Measurements from ENCODE around the gene HOXD9. TPM values are rescaled to one million over a fixed set of nuclear protein-coding genes. Genes with fewer than 3 reads are reported as not detected.

The HOXD9 gene
- total RNA-seq, 2 experiments from 2014 or later: not detected

GRCh38 chr2:176096986-176097819 lies 25.3 kb upstream of the HOXD9 start:
- H4K20me1 ChIP-seq (ENCODE audit: insufficient read depth, low read length): no peaks in the 10 kb centered on the region
- CTCF ChIA-PET (ENCODE audit: unreplicated experiment): interaction anchor here (0.5 to 0.6 kb wide), 2 partner anchors 12 to 520 kb away, joined by 3 read pairs; no protein-coding TSS in a partner anchor
- no peaks in the 10 kb centered on the region for H3K79me2 ChIP-seq (ENCODE audit: insufficient read depth, low read depth, low read length)
- no peaks in the 10 kb centered on the region for H3K36me3 ChIP-seq (ENCODE audit: insufficient read depth, low read length)
- POLR2A ChIA-PET: interaction anchor here (0.6 to 1.5 kb wide), 2 partner anchors 95 to 127 kb away, joined by 3 to 4 read pairs; partner anchors contain the start of gene LNPK
- no peaks in the 10 kb centered on the region for H3K9me3 ChIP-seq (ENCODE audit: low read length)
- intact Hi-C loops (cut with micrococcal nuclease; ENCODE audit: unreplicated experiment): loop anchor here (1.0 kb wide), 2 partner anchors 407 to 731 kb away; no protein-coding TSS in a partner anchor
- H2AFZ ChIP-seq (ENCODE audit: low read length): peak overlapping the region; percentile 96
- no peaks in the 10 kb centered on the region for H3K9me2 ChIP-seq (ENCODE audit: insufficient read depth, low read length)
- TF ChIP-seq, protein P1, sequence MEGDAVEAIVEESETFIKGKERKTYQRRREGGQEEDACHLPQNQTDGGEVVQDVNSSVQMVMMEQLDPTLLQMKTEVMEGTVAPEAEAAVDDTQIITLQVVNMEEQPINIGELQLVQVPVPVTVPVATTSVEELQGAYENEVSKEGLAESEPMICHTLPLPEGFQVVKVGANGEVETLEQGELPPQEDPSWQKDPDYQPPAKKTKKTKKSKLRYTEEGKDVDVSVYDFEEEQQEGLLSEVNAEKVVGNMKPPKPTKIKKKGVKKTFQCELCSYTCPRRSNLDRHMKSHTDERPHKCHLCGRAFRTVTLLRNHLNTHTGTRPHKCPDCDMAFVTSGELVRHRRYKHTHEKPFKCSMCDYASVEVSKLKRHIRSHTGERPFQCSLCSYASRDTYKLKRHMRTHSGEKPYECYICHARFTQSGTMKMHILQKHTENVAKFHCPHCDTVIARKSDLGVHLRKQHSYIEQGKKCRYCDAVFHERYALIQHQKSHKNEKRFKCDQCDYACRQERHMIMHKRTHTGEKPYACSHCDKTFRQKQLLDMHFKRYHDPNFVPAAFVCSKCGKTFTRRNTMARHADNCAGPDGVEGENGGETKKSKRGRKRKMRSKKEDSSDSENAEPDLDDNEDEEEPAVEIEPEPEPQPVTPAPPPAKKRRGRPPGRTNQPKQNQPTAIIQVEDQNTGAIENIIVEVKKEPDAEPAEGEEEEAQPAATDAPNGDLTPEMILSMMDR (conservative IDR thresholded peaks at IDR 0.05; ENCODE audit: low read length): peak; percentile 76
- TF ChIP-seq EZH2phosphoT487 (IDR thresholded peaks at IDR 0.05; ENCODE audit: borderline replicate concordance, low read depth, low read length): no peak
- DNase-seq (ENCODE audit: low spot score): peak; percentile 77
- H3K4me2 ChIP-seq (ENCODE audit: low read length): peak overlapping the region; percentile 81
- no peak overlapping the region for H3K27ac ChIP-seq (ENCODE audit: low read depth, low read length, poor library complexity, severe bottlenecking)
- peaks cover 14% of the 10 kb centered on the region for H3K4me1 ChIP-seq (ENCODE audit: insufficient read depth, low read length, poor library complexity, severe bottlenecking)
- H3K4me3 ChIP-seq (ENCODE audit: low read depth, low read length, poor library complexity, severe bottlenecking): peak overlapping the region; percentile 63
- BruUV-seq (replicated peaks): no TSS peak

DNA sequence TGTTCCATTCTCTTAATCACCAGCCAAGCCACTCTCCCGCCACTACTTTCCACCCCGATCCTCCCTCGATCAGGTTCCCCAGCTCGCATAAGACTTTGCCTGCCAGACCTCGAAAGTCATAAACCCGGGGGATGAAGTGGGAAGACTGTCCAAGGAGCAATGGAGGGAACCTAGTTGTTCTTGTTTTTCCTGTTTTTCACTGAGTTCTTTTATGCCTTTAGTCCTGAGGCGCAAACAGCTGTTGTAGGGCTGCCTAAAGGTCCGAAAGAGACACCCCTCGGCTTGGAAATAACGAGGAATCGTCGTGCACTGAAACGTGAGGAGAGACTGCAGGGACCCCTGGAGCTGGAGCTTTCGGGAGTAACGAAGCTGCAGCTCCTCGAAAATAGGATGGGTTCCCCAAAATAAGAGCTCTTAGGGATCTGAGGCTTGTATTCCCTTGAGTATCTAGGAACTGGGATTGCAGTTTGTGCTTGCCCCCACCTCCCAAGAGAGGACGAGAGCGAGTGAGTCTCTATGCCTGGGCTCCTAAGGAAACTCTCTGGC lies 24.6 kb upstream of the HOXD9 start:
- Histone ChIP-seq H3K9me2 (ENCODE audit: insufficient read depth, low read length) (no peaks in the 10 kb centered on the region), H3K9me3 (ENCODE audit: low read length) (no peaks in the 10 kb centered on the region), H3K36me3 (ENCODE audit: insufficient read depth, low read length) (no peaks in the 10 kb centered on the region), H2AFZ (ENCODE audit: low read length) (peak overlapping the region; percentile 96), H3K27ac (ENCODE audit: low read depth, low read length, poor library complexity, severe bottlenecking) (no peak overlapping the region), H3K4me3 (ENCODE audit: low read depth, low read length, poor library complexity, severe bottlenecking) (peak overlapping the region; percentile 63), H4K20me1 (ENCODE audit: insufficient read depth, low read length) (no peaks in the 10 kb centered on the region), H3K4me1 (ENCODE audit: insufficient read depth, low read length, poor library complexity, severe bottlenecking) (peaks cover 14% of the 10 kb centered on the region), H3K4me2 (ENCODE audit: low read length) (peak overlapping the region; percentile 81), H3K79me2 (ENCODE audit: insufficient read depth, low read depth, low read length) (no peaks in the 10 kb centered on the region)
- POLR2A ChIA-PET: interaction anchor here (0.5 to 0.6 kb wide), 2 partner anchors 128 to 408 kb away, joined by 3 read pairs; no protein-coding TSS in a partner anchor
- BruUV-seq (replicated peaks): no TSS peak
- DNase-seq (ENCODE audit: low spot score): no peak
- CTCF ChIA-PET (ENCODE audit: unreplicated experiment): interaction anchor here (0.5 to 0.6 kb wide), 2 partner anchors 11 to 521 kb away, joined by 3 read pairs; no protein-coding TSS in a partner anchor
- intact Hi-C loops (cut with micrococcal nuclease; ENCODE audit: unreplicated experiment): loop anchor here (1.0 kb wide), 2 partner anchors 408 to 732 kb away; no protein-coding TSS in a partner anchor
- TF ChIP-seq EZH2phosphoT487 (IDR thresholded peaks at IDR 0.05; ENCODE audit: borderline replicate concordance, low read depth, low read length): no peak
- TF ChIP-seq, protein P1 (conservative IDR thresholded peaks at IDR 0.05; ENCODE audit: low read length): peak; percentile 38; the same call in 1 of the 2 replicates
